GM12878 (cell line): ENCODE measurements around the gene FGFR2. TPM values are rescaled to one million over a fixed set of nuclear protein-coding genes. Genes with fewer than 3 reads are reported as not detected.

Source experiments
- CUX1 ChIP-seq: IDR thresholded peaks from 2 replicates; pipeline ENCODE4 v1.6.1; 2012; ENCODE audit warnings: improper control_type of control experiment, low read depth, low read length; ENCODE audit not compliant: insufficient replicate concordance
- NFYB ChIP-seq: IDR thresholded peaks from 2 replicates; pipeline ENCODE4 v1.6.1; 2011; ENCODE audit warnings: low read depth, mild to moderate bottlenecking, low read length, improper control_type of control experiment, moderate library complexity; ENCODE audit not compliant: insufficient read depth
- TCF12 ChIP-seq: IDR thresholded peaks from 2 replicates; pipeline ENCODE4 v1.6.1; 2011; ENCODE audit warnings: low read depth, mild to moderate bottlenecking, low read length
- ZBTB33 ChIP-seq: fragments of 450-650 bp; IDR thresholded peaks from 2 replicates; pipeline ENCODE4 v1.6.1; 2017; ENCODE audit warnings: mild to moderate bottlenecking
- polyA plus RNA-seq, 11 experiments: library from polyadenylated mRNA; depleted of rRNA in 4 of 11; unstranded in 6 of 11; stranded (reverse) in 5 of 11; fragments of >200 nt; fragmentation: Nextera tagmentation in 4 of 11; fragmentation: Illumina TruSeq in 1 of 11; extraction: Ambion mirVana in 4 of 11; extraction: Trizol in 1 of 11; gene quantifications; 1 replicate in 1 of 11; 2 replicates in 10 of 11; pipeline versions ENCODE4 v1.2.1 to v1.2.3, GENCODE V29; 2011 to 2016; ENCODE audit warnings: inconsistent platforms in 2 of 11, missing spikeins in 2 of 11, low read depth in 1 of 11
- total RNA-seq, 4 experiments: library from RNA; depleted of rRNA in 3 of 4; stranded (reverse); fragments of >200 nt in 3 of 4; fragmentation: Illumina TruSeq in 1 of 4; extraction: Trizol in 1 of 4; gene quantifications; 2 replicates each; pipeline versions ENCODE4 v1.2.1 to v1.2.3, GENCODE V29; 2013 to 2021

FGFR2 gene
- total and polyA plus RNA-seq, 10 of the 15 experiments (the other 5 are each of a cell fraction or from before 2014, with no cell fraction given), result 0.04 to 0.15 TPM; not detected in 8

GRCh38 chr10:121628859-121629258 is 30.6 kb upstream of the FGFR2 start (continued):
- no peak for TF ChIP-seq CUX1
- TF ChIP-seq NFYB, result no peak
- TF ChIP-seq TCF12, result no peak
- TF ChIP-seq ZBTB33, result no peak
